ENCODE data around the gene SPCS1. TPM values are rescaled to one million over a fixed set of nuclear protein-coding genes. Genes with fewer than 3 reads are reported as not detected.

SPCS1 gene
- total RNA-seq, 1 experiment from 2014 or later = 124 TPM

DNA sequence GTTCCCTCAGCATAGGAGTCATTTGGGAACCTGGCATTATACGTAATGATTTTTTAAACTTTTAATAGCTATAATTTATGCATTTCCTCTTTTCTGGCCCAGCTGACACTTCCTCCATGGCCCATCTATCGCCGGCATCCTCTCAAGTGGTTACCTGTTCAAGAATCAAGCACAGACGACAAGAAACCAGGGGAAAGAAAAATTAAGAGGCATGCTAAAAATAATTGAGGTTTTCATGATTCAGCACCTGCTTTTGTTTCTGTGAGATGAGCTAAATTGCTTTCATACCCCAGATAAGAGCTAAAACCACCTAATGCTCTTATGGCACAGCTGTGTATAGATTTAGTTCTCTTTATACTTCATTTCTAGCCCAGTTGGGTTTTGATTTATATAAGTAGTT lies 1.7 kb downstream of the SPCS1 start:
- BruUV-seq (replicated peaks) = no TSS peak
- peak overlapping the region; percentile 99 for H3K4me2 ChIP-seq (ENCODE audit: low read length)
- CTCF ChIA-PET = no interaction called here
- H3K79me2 ChIP-seq (ENCODE audit: insufficient read depth, low read length) = peaks cover 49% of the 10 kb centered on the region
- peaks cover 10% of the 10 kb centered on the region in 2 experiments; a peak in 3 of 4 replicates for H3K36me3 ChIP-seq (ENCODE audit: control insufficient read depth in 1 of 2, insufficient read depth in 2 of 2, low read length in 2 of 2)
- no peak overlapping the region for H2AFZ ChIP-seq (ENCODE audit: low read depth, low read length, poor library complexity, severe bottlenecking)
- H3K4me3 ChIP-seq (replicated peaks in 1 of 2; ENCODE audit: low read depth in 1 of 2, low read length in 2 of 2) = peak overlapping the region in 1 of 2 experiments; percentile 96; a peak in 1 of 4 replicates
- intact Hi-C loops (cut with micrococcal nuclease) = no loop called here
- no peak for DNase-seq (ENCODE audit: low read depth, low spot score)
- no peaks in the 10 kb centered on the region for H3K9me2 ChIP-seq (ENCODE audit: insufficient read depth)
- POLR2A ChIA-PET = interaction anchor here (0.6 kb wide), 1 partner anchor 16 kb away, joined by 3 read pairs; no protein-coding TSS in a partner anchor
- RAD21 ChIA-PET (ENCODE audit: low non-redundant PET in 1 of 2, low total read pairs in 2 of 2, uncharacterized antibody in 2 of 2, unreplicated experiment in 2 of 2) = no interaction called here
- no peaks in the 10 kb centered on the region for H3K27me3 ChIP-seq (ENCODE audit: insufficient read depth, low read length)
- no peak for TF ChIP-seq POLR2A (IDR thresholded peaks at IDR 0.05; ENCODE audit: borderline replicate concordance, extremely low read depth, insufficient read depth, insufficient read length)
- TF ChIP-seq ZNF274 (IDR thresholded peaks at IDR 0.05; ENCODE audit: low read depth, low read length) = no peak
- no peak for TF ChIP-seq SRF (IDR thresholded peaks at IDR 0.05; ENCODE audit: low read depth)
- TF ChIP-seq RAD21 (IDR thresholded peaks at IDR 0.05; ENCODE audit: low read depth) = no peak
- TF ChIP-seq, protein P1, sequence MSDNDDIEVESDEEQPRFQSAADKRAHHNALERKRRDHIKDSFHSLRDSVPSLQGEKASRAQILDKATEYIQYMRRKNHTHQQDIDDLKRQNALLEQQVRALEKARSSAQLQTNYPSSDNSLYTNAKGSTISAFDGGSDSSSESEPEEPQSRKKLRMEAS (IDR thresholded peaks at IDR 0.05) = no peak
- TF ChIP-seq ZFX (IDR thresholded peaks at IDR 0.05) = no peak
- TF ChIP-seq CEBPB (IDR thresholded peaks at IDR 0.05; ENCODE audit: low read depth) = no peak
- TF ChIP-seq EZH2 (IDR thresholded peaks at IDR 0.05) = no peak
- TF ChIP-seq EGR1 (IDR thresholded peaks at IDR 0.05; ENCODE audit: low read depth) = no peak
- no peak for TF ChIP-seq JUND (IDR thresholded peaks at IDR 0.05)
- no peak for TF ChIP-seq POLR2AphosphoS5 (IDR thresholded peaks at IDR 0.05; ENCODE audit: low read depth, low read length)
- no peak for TF ChIP-seq CBX3 (IDR thresholded peaks at IDR 0.05; ENCODE audit: low read depth)
- H3K27ac ChIP-seq (ENCODE audit: low read depth, low read length) = no peak overlapping the region
- H3K4me1 ChIP-seq (ENCODE audit: control insufficient read depth in 1 of 2, insufficient read depth in 2 of 2, low read length in 2 of 2) = peaks cover 10 to 12% of the 10 kb centered on the region in 2 experiments; a peak in 3 of 4 replicates
- ATAC-seq = no peak
- no peak overlapping the region for H3K9ac ChIP-seq (ENCODE audit: low read length)
- no peaks in the 10 kb centered on the region for H3K9me3 ChIP-seq (ENCODE audit: control insufficient read depth in 1 of 2, insufficient read depth in 1 of 2, low read depth in 1 of 2, low read length in 2 of 2)
- no peaks in the 10 kb centered on the region for H4K20me1 ChIP-seq (ENCODE audit: insufficient read depth)

DNA sequence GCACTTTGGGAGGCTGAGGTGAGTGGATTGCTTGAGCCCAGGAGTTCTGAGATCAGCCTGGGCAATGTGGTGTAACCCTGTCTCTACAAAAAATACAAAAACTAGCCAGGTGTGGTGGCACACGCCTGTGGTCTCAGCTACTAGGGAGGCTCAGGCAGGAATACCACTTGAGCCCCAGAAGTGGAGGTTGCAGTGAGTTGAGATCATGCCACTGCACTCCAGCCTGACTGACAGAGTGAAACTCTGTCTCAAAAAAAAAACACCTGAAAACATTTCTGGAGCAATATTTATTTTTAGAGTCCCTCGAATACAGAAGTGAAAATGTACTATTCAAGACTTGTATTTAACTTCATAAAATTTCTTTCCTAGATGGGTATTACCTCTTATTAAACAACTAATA lies 4.6 kb downstream of the SPCS1 start:
- intact Hi-C loops (cut with micrococcal nuclease) = no loop called here
- H2AFZ ChIP-seq (ENCODE audit: low read depth, low read length, poor library complexity, severe bottlenecking) = no peak overlapping the region
- H3K79me2 ChIP-seq (ENCODE audit: insufficient read depth, low read length) = peaks cover 27% of the 10 kb centered on the region
- peaks cover 6 to 10% of the 10 kb centered on the region in 2 experiments; a peak in 3 of 4 replicates for H3K36me3 ChIP-seq (ENCODE audit: control insufficient read depth in 1 of 2, insufficient read depth in 2 of 2, low read length in 2 of 2)
- no TSS peak for BruUV-seq (replicated peaks)
- DNase-seq (ENCODE audit: low read depth, low spot score) = no peak
- H3K27me3 ChIP-seq (ENCODE audit: insufficient read depth, low read length) = no peaks in the 10 kb centered on the region
- ChIA-PET RAD21 (ENCODE audit: low non-redundant PET in 1 of 2, low total read pairs in 2 of 2, uncharacterized antibody in 2 of 2, unreplicated experiment in 2 of 2) (no interaction called here), POLR2A (no interaction called here), CTCF (no interaction called here)
- no peaks in the 10 kb centered on the region for H3K9me3 ChIP-seq (ENCODE audit: control insufficient read depth in 1 of 2, insufficient read depth in 1 of 2, low read depth in 1 of 2, low read length in 2 of 2)
- H3K4me1 ChIP-seq (ENCODE audit: control insufficient read depth in 1 of 2, insufficient read depth in 2 of 2, low read length in 2 of 2) = peaks cover 0 to 6% of the 10 kb centered on the region in 2 experiments; a peak in 3 of 4 replicates
- no peaks in the 10 kb centered on the region for H3K9me2 ChIP-seq (ENCODE audit: insufficient read depth)
- no peak overlapping the region for H3K9ac ChIP-seq (ENCODE audit: low read length)
- H4K20me1 ChIP-seq (ENCODE audit: insufficient read depth) = no peaks in the 10 kb centered on the region
- H3K4me2 ChIP-seq (ENCODE audit: low read length) = no peak overlapping the region
- H3K27ac ChIP-seq (ENCODE audit: low read depth, low read length) = no peak overlapping the region
- H3K4me3 ChIP-seq (replicated peaks in 1 of 2; ENCODE audit: low read depth in 1 of 2, low read length in 2 of 2) = no peak overlapping the region
- no peak for ATAC-seq
- TF ChIP-seq, protein P2, sequence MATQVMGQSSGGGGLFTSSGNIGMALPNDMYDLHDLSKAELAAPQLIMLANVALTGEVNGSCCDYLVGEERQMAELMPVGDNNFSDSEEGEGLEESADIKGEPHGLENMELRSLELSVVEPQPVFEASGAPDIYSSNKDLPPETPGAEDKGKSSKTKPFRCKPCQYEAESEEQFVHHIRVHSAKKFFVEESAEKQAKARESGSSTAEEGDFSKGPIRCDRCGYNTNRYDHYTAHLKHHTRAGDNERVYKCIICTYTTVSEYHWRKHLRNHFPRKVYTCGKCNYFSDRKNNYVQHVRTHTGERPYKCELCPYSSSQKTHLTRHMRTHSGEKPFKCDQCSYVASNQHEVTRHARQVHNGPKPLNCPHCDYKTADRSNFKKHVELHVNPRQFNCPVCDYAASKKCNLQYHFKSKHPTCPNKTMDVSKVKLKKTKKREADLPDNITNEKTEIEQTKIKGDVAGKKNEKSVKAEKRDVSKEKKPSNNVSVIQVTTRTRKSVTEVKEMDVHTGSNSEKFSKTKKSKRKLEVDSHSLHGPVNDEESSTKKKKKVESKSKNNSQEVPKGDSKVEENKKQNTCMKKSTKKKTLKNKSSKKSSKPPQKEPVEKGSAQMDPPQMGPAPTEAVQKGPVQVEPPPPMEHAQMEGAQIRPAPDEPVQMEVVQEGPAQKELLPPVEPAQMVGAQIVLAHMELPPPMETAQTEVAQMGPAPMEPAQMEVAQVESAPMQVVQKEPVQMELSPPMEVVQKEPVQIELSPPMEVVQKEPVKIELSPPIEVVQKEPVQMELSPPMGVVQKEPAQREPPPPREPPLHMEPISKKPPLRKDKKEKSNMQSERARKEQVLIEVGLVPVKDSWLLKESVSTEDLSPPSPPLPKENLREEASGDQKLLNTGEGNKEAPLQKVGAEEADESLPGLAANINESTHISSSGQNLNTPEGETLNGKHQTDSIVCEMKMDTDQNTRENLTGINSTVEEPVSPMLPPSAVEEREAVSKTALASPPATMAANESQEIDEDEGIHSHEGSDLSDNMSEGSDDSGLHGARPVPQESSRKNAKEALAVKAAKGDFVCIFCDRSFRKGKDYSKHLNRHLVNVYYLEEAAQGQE (IDR thresholded peaks at IDR 0.05; ENCODE audit: low read depth) = no peak
- TF ChIP-seq TCF7L2 (IDR thresholded peaks at IDR 0.05; ENCODE audit: borderline replicate concordance, extremely low read depth, insufficient read depth, insufficient read length) (no peak), ELF1 (IDR thresholded peaks at IDR 0.05; ENCODE audit: borderline replicate concordance, low read depth) (no peak), CEBPB (IDR thresholded peaks at IDR 0.05; ENCODE audit: low read depth) (no peak), EGR1 (IDR thresholded peaks at IDR 0.05; ENCODE audit: low read depth) (no peak), RAD21 (IDR thresholded peaks at IDR 0.05; ENCODE audit: low read depth) (no peak)
- TF ChIP-seq, protein P1 (IDR thresholded peaks at IDR 0.05) = no peak
- TF ChIP-seq, protein P3, sequence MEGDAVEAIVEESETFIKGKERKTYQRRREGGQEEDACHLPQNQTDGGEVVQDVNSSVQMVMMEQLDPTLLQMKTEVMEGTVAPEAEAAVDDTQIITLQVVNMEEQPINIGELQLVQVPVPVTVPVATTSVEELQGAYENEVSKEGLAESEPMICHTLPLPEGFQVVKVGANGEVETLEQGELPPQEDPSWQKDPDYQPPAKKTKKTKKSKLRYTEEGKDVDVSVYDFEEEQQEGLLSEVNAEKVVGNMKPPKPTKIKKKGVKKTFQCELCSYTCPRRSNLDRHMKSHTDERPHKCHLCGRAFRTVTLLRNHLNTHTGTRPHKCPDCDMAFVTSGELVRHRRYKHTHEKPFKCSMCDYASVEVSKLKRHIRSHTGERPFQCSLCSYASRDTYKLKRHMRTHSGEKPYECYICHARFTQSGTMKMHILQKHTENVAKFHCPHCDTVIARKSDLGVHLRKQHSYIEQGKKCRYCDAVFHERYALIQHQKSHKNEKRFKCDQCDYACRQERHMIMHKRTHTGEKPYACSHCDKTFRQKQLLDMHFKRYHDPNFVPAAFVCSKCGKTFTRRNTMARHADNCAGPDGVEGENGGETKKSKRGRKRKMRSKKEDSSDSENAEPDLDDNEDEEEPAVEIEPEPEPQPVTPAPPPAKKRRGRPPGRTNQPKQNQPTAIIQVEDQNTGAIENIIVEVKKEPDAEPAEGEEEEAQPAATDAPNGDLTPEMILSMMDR (IDR thresholded peaks at IDR 0.05 in 2 of 3, conservative IDR thresholded peaks at IDR 0.05 in 1 of 3; ENCODE audit: borderline replicate concordance in 1 of 3, insufficient read depth in 1 of 3, low read depth in 2 of 3, low read length in 2 of 3) = no peak
